ENCODE measurements around the gene MED26.

DNA sequence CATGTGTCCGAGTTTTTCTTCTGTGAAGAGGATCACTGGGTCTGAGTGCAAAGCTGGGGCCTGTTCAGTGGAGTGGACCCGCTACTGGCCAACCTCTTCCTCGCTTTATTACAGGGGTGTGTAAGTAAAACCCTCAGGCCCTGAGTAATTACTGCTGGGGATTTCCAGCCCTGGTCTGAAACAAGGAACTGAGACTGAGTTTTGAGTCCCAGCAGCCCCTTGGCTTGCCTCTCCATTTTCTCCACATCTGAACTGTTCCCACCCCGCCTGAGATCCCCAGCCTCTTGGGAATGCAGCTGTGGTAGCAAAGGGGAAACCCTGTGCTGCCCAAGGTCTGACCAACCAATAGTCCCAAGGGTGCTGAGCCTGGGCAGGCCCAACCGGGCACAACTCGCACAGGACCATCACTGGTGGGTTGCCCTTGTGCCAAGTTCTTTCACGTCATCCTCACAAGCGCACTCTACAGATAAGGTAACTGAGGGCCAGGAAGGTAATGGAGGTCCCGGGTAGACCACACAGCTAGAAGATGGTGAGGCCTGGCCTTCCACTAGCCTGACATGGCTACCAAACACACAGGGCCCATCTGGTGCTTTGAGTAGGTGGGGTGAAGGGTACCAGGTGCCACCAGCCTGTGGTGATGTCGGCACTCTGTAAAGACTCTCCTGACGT lies 42.1 kb downstream of the MED26 start:
- TF ChIP-seq EZH2phosphoT487 (IDR thresholded peaks at IDR 0.05; ENCODE audit: insufficient read depth, low read depth) (no peak), EZH2 (IDR thresholded peaks at IDR 0.05; ENCODE audit: insufficient read depth, poor library complexity, severe bottlenecking) (no peak)

All from GM23248 (cell line).